RWPE2 (cell line): ENCODE results near the gene PKNOX2.

Experiments
- ATAC-seq: fragments of 200-7000 bp; cut with Tn5 transposase; 3 replicates; pipeline ENCODE4 v1.9.1; 2021; ENCODE audit warnings: low read depth
- DNase-seq: peaks from one replicate; pipeline ENCODE4 v3.0.0-alpha.2; 2020; ENCODE audit warnings: low spot score
- H3K27ac ChIP-seq: fragments of 450-650 bp; 2 replicates; pipeline ENCODE4 v1.5.1; 2017; ENCODE audit warnings: mild to moderate bottlenecking; ENCODE audit not compliant: poor library complexity, severe bottlenecking
- H3K27me3 ChIP-seq: fragments of 250-450 bp; sonication (Bioruptor Pico); 2 replicates; pipeline ENCODE4 v1.5.1; 2021; ENCODE audit warnings: mild to moderate bottlenecking, moderate library complexity; ENCODE audit not compliant: insufficient read depth, poor library complexity, severe bottlenecking
- H3K36me3 ChIP-seq: fragments of 250-450 bp; sonication (Bioruptor Pico); 2 replicates; pipeline ENCODE4 v1.5.1; 2020; ENCODE audit warnings: low read depth, mild to moderate bottlenecking, moderate library complexity
- H3K4me1 ChIP-seq: fragments of 250-450 bp; sonication (Bioruptor Pico); 2 replicates; pipeline ENCODE4 v1.5.1; 2021; ENCODE audit warnings: mild to moderate bottlenecking, moderate library complexity; ENCODE audit not compliant: insufficient read depth, poor library complexity, severe bottlenecking
- H3K4me3 ChIP-seq: fragments of 250-450 bp; sonication (Bioruptor Pico); 2 replicates; pipeline ENCODE4 v1.5.1; 2021; ENCODE audit warnings: mild to moderate bottlenecking, moderate library complexity; ENCODE audit not compliant: severe bottlenecking
- H3K9me3 ChIP-seq: fragments of 250-450 bp; sonication (Bioruptor Pico); 2 replicates; pipeline ENCODE4 v1.5.1; 2021; ENCODE audit warnings: mild to moderate bottlenecking, moderate library complexity; ENCODE audit not compliant: severe bottlenecking
- CTCF ChIP-seq: fragments of 450-650 bp; IDR thresholded peaks from one replicate; pipeline ENCODE4 v1.5.1; 2017; ENCODE audit warnings: mild to moderate bottlenecking, moderate library complexity; ENCODE audit not compliant: poor library complexity, severe bottlenecking

The PKNOX2 gene

GRCh38 chr11:125341676-125342075 is 177.1 kb downstream of the PKNOX2 start:
- Histone ChIP-seq H3K4me3 (no peak overlapping the region), H3K27ac (no peak overlapping the region), H3K27me3 (no peaks in the 10 kb centered on the region), H3K36me3 (no peaks in the 10 kb centered on the region), H3K4me1 (no peaks in the 10 kb centered on the region), H3K9me3 (no peaks in the 10 kb centered on the region)
- TF ChIP-seq CTCF = no peak
- ATAC-seq (no peak), DNase-seq (no peak)

GRCh38 chr11:125342281-125342930 is 177.9 kb downstream of the PKNOX2 start:
- H3K36me3 ChIP-seq = no peaks in the 10 kb centered on the region
- no peaks in the 10 kb centered on the region for H3K27me3 ChIP-seq
- TF ChIP-seq CTCF = no peak
- H3K4me1 ChIP-seq = no peaks in the 10 kb centered on the region
- no peak overlapping the region for H3K4me3 ChIP-seq
- H3K27ac ChIP-seq = no peak overlapping the region
- DNase-seq (no peak), ATAC-seq (no peak)
- H3K9me3 ChIP-seq = no peaks in the 10 kb centered on the region

GRCh38 chr11:125343086-125343717 is 178.7 kb downstream of the PKNOX2 start:
- DNase-seq (no peak), ATAC-seq (no peak)
- no peaks in the 10 kb centered on the region for H3K36me3 ChIP-seq
- no peaks in the 10 kb centered on the region for H3K27me3 ChIP-seq
- no peak overlapping the region for H3K27ac ChIP-seq
- no peaks in the 10 kb centered on the region for H3K9me3 ChIP-seq
- no peak overlapping the region for H3K4me3 ChIP-seq
- H3K4me1 ChIP-seq = no peaks in the 10 kb centered on the region
- no peak for TF ChIP-seq CTCF

GRCh38 chr11:125343718-125344131 is 179.2 kb downstream of the PKNOX2 start:
- Histone ChIP-seq H3K4me3 (no peak overlapping the region), H3K27ac (no peak overlapping the region), H3K36me3 (no peaks in the 10 kb centered on the region), H3K27me3 (no peaks in the 10 kb centered on the region), H3K9me3 (no peaks in the 10 kb centered on the region), H3K4me1 (no peaks in the 10 kb centered on the region)
- ATAC-seq = no peak
- TF ChIP-seq CTCF = no peak
- no peak for DNase-seq

GRCh38 chr11:125344846-125345420 is 180.4 kb downstream of the PKNOX2 start:
- Histone ChIP-seq H3K4me1 (no peaks in the 10 kb centered on the region), H3K9me3 (no peaks in the 10 kb centered on the region), H3K4me3 (no peak overlapping the region), H3K27ac (no peak overlapping the region), H3K36me3 (no peaks in the 10 kb centered on the region), H3K27me3 (no peaks in the 10 kb centered on the region)
- no peak for ATAC-seq
- no peak for DNase-seq
- no peak for TF ChIP-seq CTCF
